Stimulated activated naive CD8-positive, alpha-beta T cell treated with anti-CD3 and anti-CD28 coated beads, Interleukin-15, Interleukin-2, amounts not matched to agents 100 U/mL and 50 U/mL, for 24 hours (primary cell): ENCODE measurements around the gene HECTD3.
"Not testable (repeated sequence)": the region's sequence is repeated elsewhere in the genome, so short reads cannot be mapped to it uniquely, and the experiment has no call there.

Experiments used
- ATAC-seq: fragments of 150-1000 bp; cut with Tn5 transposase; one replicate; pipeline ENCODE4 v1.10.0; 2021
- DNase-seq: peaks from one replicate; pipeline ENCODE4 v3.0.0; 2021

Gene HECTD3

DNA sequence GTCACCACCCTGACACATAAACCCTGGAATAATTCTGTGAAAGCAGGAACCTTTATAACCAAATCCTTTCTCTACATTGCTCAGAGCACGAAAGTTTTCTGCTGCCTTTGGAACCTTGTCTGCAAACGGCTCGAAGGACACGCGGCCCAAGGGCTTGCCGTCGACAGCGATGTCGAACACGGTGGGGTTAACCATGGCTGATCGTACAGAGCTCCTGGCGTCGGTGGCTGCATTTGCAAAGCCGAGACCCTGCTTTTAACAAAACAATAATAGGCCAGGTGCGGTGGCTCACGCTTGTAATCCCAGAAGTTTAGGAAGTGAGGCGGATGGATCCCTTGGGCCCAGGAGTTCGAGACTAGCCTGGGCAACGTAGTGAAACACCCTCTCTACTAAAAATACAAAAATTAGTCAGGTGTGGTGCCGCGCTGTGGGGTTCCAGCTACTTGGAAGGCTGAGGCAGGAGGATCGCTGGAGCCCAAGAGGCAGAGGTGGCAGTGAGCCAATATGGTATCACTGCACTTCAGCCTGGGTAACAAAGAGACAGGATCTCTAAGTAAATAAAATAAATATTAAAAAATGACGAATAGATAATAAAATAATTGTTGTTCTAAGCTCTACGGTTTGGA, 22.5 kb downstream of the HECTD3 start:
- DNase-seq (no peak), ATAC-seq (no peak)

DNA sequence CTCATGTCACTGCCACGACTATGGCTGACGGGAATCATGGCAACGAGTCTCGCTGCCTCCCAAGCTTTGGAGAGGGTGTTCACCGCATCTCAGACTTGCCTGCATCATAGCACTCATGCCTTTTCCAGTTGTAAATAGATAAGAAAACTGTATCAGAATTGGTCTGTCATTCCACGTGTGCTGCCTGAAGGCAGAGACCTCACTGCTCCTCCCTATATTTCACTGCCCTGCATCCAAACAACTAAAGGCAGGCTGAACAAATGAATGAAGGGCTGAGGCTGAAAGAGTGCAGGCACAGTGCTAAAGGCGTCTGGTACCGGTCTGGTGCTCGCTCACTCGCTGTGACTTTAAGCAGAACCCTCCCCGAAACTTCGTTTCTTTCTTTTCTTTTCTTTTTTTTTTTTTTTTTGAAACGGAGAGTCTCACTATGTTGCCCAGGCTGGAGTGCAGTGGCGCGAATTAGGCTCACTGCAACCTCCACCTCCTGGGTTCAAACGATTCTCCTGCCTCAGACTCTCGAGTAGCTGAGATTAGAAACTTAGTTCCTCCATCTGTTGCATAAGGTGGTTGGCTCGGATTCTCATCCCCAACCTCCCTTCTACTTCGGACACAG, 25.3 kb downstream of the HECTD3 start:
- ATAC-seq = no peak
- no peak for DNase-seq

DNA sequence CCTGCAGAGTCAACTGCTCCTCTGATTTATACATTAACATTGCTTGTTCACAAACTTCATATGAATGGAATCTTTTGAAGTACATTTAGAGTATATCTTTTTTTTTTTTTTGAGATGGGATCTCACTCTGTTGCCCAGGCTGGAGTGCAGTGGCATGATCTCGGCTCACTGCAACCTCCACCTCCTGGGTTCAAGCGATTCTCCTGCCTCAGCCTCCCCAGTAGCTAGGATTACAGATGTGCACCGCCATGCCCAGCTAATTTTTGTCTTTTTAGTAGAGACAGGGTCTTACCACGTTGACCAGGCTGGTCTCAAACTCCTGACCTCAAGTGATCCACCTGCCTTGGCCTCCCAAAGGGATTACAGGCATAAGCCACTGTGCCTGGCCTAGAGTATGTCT, 33.8 kb downstream of the HECTD3 start:
- ATAC-seq, DNase-seq: not testable (repeated sequence)

DNA sequence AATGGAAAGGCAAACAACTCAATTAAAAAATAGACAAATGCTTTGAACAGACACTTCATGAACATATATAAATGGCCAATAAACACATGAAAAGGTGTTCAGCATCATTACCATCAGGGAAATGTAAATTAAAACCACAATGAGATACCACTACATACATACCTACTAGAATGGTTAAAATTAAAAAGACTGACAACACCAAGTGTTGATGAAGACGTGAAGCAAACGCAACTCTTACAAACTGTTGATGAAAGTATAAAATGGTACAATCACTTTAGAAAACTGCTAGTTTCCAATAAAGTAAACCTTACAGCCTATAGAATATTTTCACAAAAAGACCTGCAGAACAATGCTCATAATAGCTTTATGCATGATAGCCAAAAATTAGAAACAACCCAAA, 34.9 kb downstream of the HECTD3 start:
- ATAC-seq = no peak

DNA sequence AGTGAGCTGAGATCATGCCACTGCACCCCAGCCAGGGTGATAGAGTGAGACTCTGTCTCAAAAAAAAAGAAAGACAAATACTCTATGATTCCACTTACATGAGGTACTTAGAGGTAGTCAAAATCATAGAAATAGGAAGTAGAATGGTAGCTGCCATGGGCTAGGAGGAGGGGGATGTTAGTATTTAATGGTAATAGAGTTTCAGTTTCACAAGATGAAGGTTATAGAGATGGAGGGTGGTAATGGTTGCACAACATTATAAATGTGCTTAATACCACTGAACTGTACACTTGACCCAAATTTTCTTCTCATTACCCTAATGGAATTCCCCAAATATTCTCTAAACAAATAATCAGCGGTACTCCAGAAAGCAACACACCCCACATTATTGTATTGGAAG, 37.5 kb downstream of the HECTD3 start:
- ATAC-seq (no peak), DNase-seq (no peak)

More for the DNA sequence above, 34.9 kb downstream of the HECTD3 start:
- DNase-seq = no peak

DNA sequence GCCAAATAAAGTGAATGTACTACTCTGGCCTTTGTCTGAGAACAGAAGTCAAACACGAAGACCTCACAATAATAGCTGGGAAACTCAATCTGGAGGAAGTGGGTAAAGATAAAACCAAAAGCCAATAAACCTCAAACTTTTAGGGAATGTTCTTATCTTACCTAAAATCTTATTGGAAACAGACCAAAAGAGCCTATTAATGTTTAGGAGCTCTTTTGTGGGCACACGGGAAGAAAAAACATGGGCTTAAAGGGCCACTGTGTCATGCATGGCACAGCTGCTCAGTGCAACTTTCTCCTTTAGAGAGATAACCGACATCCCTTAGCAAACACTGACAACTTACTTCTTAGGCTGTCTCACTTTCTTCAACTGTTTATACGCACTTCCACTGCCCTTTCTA, 40.8 kb downstream of the HECTD3 start:
- no peak for DNase-seq

DNA sequence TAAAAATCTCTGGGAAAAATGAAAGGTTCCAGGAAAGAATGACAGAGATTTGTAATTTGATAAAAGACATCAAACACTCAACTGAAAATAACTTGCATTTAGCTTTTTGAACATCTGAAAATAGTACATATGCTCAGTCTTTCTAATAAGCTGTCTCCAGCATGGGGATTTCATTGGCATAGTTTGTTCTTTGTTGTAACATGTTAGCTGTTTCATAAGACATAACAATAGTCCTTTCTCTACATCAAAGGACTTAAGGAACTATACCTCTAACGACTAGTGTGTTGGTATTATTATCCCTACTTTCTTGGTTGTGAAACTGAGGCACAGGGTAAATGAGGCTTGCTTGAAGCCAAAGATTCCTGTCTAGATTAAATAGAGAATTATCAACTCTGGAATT, 46.7 kb downstream of the HECTD3 start:
- no peak for DNase-seq
- no peak for ATAC-seq

More for the DNA sequence above, 40.8 kb downstream of the HECTD3 start:
- no peak for ATAC-seq

DNA sequence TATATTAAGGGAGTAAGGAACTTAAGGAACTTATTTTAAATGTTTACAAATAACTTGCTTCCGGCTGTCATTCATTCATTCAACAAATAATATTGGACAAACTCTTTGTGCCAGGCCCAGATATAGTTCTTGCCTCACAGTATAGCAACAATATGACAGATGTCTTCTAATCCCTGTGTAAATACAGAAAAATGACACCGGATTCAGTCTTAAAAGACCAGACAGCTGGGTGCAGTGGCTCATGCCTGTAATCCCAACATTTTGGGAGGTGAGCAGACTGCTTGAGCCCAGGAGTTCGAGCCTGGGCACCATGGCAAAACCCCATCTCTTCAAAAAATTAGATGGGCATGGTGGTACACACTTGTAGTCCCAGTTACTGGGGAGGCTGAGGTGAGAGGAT, 48.4 kb downstream of the HECTD3 start:
- DNase-seq (no peak), ATAC-seq (no peak)

DNA sequence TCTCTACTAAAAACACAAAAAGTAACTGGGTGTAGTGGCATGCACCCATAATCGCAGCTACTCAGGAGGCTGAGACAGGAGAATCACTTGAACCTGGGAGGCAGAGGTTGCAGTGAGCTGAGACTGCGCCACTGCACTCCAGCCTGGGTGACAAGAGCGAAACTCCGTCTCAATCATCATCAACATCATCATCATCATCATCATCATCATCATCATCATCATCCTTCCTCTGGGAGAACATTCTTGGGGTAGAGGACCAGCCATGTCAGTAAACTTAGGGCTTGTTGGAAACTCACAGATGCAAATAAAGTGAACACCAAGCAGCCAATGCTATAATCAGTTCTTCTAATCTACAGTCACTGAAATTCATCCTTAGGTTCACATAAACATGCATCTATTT, 49.1 kb downstream of the HECTD3 start:
- DNase-seq, ATAC-seq: not testable (repeated sequence)

DNA sequence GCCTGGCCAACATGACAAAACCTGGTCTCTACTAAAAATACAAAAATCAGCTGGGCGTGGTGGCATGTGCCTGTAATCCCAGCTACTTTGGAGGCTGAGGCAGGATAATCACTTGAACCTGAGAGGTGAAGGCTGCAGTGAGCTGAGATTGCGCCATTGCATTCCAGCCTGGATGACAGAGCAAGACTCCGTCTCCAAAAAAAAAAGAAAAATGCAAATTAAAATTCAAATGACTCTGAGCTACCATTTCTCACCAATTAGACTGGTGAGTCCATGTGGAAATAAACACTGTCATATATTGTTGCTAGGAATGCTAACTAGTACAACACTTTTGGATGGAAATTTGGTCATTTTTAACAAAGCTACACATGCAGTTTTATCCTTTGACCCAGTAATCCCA, 53.6 kb downstream of the HECTD3 start:
- not testable (repeated sequence) for ATAC-seq, DNase-seq

DNA sequence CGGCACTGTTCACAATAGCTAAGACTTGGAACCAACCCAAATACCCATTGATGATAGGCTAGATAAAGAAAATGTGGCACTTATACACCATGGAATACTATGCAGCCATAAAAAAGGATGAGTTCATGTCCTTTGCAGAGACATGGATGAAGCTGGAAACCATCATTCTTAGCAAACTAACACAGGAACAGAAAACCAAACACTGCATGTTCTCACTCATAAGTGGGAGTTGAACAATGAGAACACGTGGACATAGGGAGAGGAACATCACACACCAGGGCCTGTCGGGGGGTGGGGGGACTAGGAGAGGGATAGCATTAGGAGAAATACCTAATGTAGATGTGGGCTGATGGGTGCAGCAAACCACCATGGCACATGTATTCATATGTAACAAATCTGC, 55.0 kb downstream of the HECTD3 start:
- not testable (repeated sequence) for DNase-seq, ATAC-seq
